Fibroblast of lung (primary cell): ENCODE data around the gene EWSR1. TPM values are rescaled to one million over a fixed set of nuclear protein-coding genes. Genes with fewer than 3 reads are reported as not detected.

ENCODE experiments used
- DNase-seq, 2 donors: peaks; one replicate each; pipeline versions ENCODE4 v3.0.0 to v3.0.0-alpha.2; 2010; ENCODE audit warnings: low read depth in 2 of 2
- H2AFZ ChIP-seq: 2 replicates; pipeline ENCODE4 v1.5.1; 2012; ENCODE audit warnings: low read length, control low read depth, inconsistent platforms
- H3K27ac ChIP-seq: 2 replicates; pipeline ENCODE4 v1.5.1; 2011; ENCODE audit warnings: low read length, control low read depth; ENCODE audit not compliant: insufficient read depth
- H3K27me3 ChIP-seq: 2 replicates; pipeline ENCODE4 v1.5.1; 2011; ENCODE audit warnings: mild to moderate bottlenecking, low read length; ENCODE audit not compliant: control insufficient read depth, insufficient read depth
- H3K36me3 ChIP-seq: 2 replicates; pipeline ENCODE4 v1.5.1; 2011; ENCODE audit warnings: low read length; ENCODE audit not compliant: control insufficient read depth, insufficient read depth
- H3K4me1 ChIP-seq: 2 replicates; pipeline ENCODE4 v1.5.1; 2011; ENCODE audit warnings: low read length; ENCODE audit not compliant: control insufficient read depth, insufficient read depth; ENCODE audit errors: extremely low read depth
- H3K4me2 ChIP-seq: 2 replicates; pipeline ENCODE4 v1.5.1; 2011; ENCODE audit warnings: low read length, control low read depth; ENCODE audit not compliant: insufficient read depth; ENCODE audit errors: extremely low read depth
- H3K4me3 ChIP-seq, 4 experiments: fragments of 200-600 bp in 1 of 4; sonication (generic) in 1 of 4; replicated peaks in 1 of 4; 2 replicates each; pipeline ENCODE4 v1.5.1; 2011 to 2016; ENCODE audit warnings: low read length in 4 of 4, low read depth in 3 of 4, mild to moderate bottlenecking in 3 of 4, control low read depth in 2 of 4, inconsistent platforms in 1 of 4, mixed read lengths in 1 of 4; ENCODE audit not compliant: insufficient read depth in 1 of 4; ENCODE audit errors: control extremely low read depth in 1 of 4
- H3K79me2 ChIP-seq: 2 replicates; pipeline ENCODE4 v1.5.1; 2012; ENCODE audit warnings: mild to moderate bottlenecking, low read length, inconsistent platforms; ENCODE audit not compliant: control insufficient read depth, insufficient read depth
- H3K9ac ChIP-seq: 2 replicates; pipeline ENCODE4 v1.5.1; 2011; ENCODE audit warnings: mild to moderate bottlenecking, low read length, control low read depth; ENCODE audit not compliant: insufficient read depth
- H3K9me3 ChIP-seq: 2 replicates; pipeline ENCODE4 v1.5.1; 2012; ENCODE audit warnings: low read depth, low read length; ENCODE audit not compliant: control insufficient read depth, insufficient read depth
- H4K20me1 ChIP-seq: 2 replicates; pipeline ENCODE4 v1.5.1; 2011; ENCODE audit warnings: low read length; ENCODE audit not compliant: control insufficient read depth, insufficient read depth; ENCODE audit errors: extremely low read depth
- EZH2 ChIP-seq: IDR thresholded peaks from 2 replicates; pipeline ENCODE4 v1.5.1; 2012; ENCODE audit warnings: low read length, control low read depth, mild to moderate bottlenecking; ENCODE audit errors: missing control alignments
- polyA plus RNA-seq, 2 donors: library from polyadenylated mRNA; depleted of rRNA in 1 of 2; stranded (reverse) in 1 of 2; unstranded in 1 of 2; fragments of >200 nt; gene quantifications; 2 replicates each; pipeline ENCODE4 v1.2.1, GENCODE V29; 2011 to 2012; ENCODE audit warnings: missing spikeins in 1 of 2
- total RNA-seq: library from RNA; depleted of rRNA; stranded (reverse); fragments of >200 nt; gene quantifications from 2 replicates; pipeline ENCODE4 v1.2.1, GENCODE V29; 2014
- TF ChIP-seq, protein P1 (sequence below), 2 donors: IDR thresholded peaks in 1 of 2; conservative IDR thresholded peaks in 1 of 2; 1 replicate in 1 of 2; 2 replicates in 1 of 2; pipeline ENCODE4 v1.5.1; 2011 to 2012; ENCODE audit warnings: low read length in 2 of 2, control low read depth in 1 of 2, inconsistent platforms in 1 of 2, low read depth in 1 of 2, mild to moderate bottlenecking in 1 of 2

EWSR1 gene
- total and polyA plus RNA-seq, 2 donors (not counting 1 experiment from before 2014, with no cell fraction given), result 150 to 172 TPM

GRCh38 chr22:29327089-29327764 is 59.2 kb downstream of the EWSR1 start:
- Histone ChIP-seq H3K4me2 (no peak overlapping the region), H3K27ac (no peak overlapping the region)

GRCh38 chr22:29328055-29328454 is 60.0 kb downstream of the EWSR1 start:
- Histone ChIP-seq H3K4me3 (no peak overlapping the region), H3K79me2 (no peaks in the 10 kb centered on the region), H3K27ac (no peak overlapping the region), H4K20me1 (no peaks in the 10 kb centered on the region), H3K27me3 (no peaks in the 10 kb centered on the region), H3K9ac (no peak overlapping the region), H3K36me3 (peaks cover 12% of the 10 kb centered on the region), H3K4me2 (no peak overlapping the region), H3K9me3 (no peaks in the 10 kb centered on the region), H2AFZ (no peak overlapping the region), H3K4me1 (peaks cover 8% of the 10 kb centered on the region)
- no peak for DNase-seq
- TF ChIP-seq, protein P1, sequence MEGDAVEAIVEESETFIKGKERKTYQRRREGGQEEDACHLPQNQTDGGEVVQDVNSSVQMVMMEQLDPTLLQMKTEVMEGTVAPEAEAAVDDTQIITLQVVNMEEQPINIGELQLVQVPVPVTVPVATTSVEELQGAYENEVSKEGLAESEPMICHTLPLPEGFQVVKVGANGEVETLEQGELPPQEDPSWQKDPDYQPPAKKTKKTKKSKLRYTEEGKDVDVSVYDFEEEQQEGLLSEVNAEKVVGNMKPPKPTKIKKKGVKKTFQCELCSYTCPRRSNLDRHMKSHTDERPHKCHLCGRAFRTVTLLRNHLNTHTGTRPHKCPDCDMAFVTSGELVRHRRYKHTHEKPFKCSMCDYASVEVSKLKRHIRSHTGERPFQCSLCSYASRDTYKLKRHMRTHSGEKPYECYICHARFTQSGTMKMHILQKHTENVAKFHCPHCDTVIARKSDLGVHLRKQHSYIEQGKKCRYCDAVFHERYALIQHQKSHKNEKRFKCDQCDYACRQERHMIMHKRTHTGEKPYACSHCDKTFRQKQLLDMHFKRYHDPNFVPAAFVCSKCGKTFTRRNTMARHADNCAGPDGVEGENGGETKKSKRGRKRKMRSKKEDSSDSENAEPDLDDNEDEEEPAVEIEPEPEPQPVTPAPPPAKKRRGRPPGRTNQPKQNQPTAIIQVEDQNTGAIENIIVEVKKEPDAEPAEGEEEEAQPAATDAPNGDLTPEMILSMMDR (conservative IDR thresholded peaks at IDR 0.05 in 1 of 2, IDR thresholded peaks at IDR 0.05 in 1 of 2; ENCODE audit: low read depth in 1 of 2, low read length in 2 of 2), result peak in 1 of 2 donors; percentile 20
- TF ChIP-seq EZH2, result no peak

More at GRCh38 chr22:29327089-29327764, 59.2 kb downstream of the EWSR1 start:
- Histone ChIP-seq H3K9ac (no peak overlapping the region), H3K79me2 (no peaks in the 10 kb centered on the region), H3K4me1 (peaks cover 8% of the 10 kb centered on the region), H3K9me3 (no peaks in the 10 kb centered on the region), H4K20me1 (no peaks in the 10 kb centered on the region), H2AFZ (no peak overlapping the region), H3K36me3 (peaks cover 12% of the 10 kb centered on the region), H3K27me3 (no peaks in the 10 kb centered on the region), H3K4me3 (no peak overlapping the region)
- TF ChIP-seq, protein P1 (conservative IDR thresholded peaks at IDR 0.05 in 1 of 2, IDR thresholded peaks at IDR 0.05 in 1 of 2; ENCODE audit: low read depth in 1 of 2, low read length in 2 of 2), result no peak
- no peak for TF ChIP-seq EZH2
- DNase-seq, result no peak

DNA sequence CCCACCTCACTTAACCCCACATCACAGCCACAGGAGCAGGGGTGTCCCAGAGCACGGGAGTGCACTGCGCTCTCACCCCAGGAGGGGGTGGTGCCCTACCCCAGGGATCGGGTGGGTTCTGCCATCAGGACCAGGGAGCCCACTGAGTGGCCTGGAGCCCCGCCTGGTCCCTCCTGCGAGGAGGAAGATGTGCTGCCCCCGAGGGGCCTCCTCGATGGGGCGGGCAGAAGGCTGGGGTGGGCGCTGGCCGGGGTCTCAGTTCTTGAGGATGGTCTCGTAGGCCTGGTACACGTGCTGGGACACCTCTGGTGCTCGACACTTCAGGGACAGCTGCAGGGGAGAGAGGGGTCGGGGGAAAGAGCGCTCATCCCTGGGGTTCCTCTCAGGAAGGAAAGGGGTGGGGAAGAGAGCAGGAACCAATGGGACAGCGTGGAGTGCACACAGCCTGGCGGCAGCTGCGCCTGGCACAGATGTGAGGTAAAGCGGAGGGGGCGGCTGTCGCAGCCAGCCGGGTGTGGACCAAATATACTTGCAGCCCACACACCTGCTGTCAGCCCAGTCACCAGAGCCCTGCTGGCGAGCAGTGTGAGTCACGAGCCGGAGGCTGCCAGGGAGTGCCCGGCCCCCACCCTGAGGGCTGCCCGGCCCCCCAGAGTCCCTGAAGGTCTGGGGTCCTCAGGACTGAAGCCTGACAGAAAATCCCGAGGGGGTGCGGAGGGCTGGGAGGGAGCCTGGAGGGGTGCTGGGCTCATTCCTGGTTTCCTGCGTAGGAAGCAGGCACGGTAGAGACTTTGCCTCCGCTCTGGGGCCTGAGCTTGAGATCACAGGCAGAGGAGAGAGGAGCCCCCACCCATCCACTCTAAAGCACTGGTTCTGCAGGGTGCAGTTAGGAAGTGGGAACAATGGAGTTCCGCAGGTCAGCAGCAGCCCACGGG is 60.8 kb downstream of the EWSR1 start:
- TF ChIP-seq, protein P1 (conservative IDR thresholded peaks at IDR 0.05 in 1 of 2, IDR thresholded peaks at IDR 0.05 in 1 of 2; ENCODE audit: low read depth in 1 of 2, low read length in 2 of 2), result no peak
- TF ChIP-seq EZH2, result no peak
- H3K4me3 ChIP-seq, result no peak overlapping the region
- H3K9ac ChIP-seq, result no peak overlapping the region
- H3K4me1 ChIP-seq, result peaks cover 8% of the 10 kb centered on the region
- H3K27me3 ChIP-seq, result no peaks in the 10 kb centered on the region
- H2AFZ ChIP-seq, result no peak overlapping the region
- H3K36me3 ChIP-seq, result peaks cover 12% of the 10 kb centered on the region
- no peaks in the 10 kb centered on the region for H3K9me3 ChIP-seq
- no peaks in the 10 kb centered on the region for H3K79me2 ChIP-seq
- no peaks in the 10 kb centered on the region for H4K20me1 ChIP-seq
- H3K4me2 ChIP-seq, result no peak overlapping the region
- H3K27ac ChIP-seq, result no peak overlapping the region
- DNase-seq, result peak in 1 of 2 donors; percentile 53
